ENCODE measurements around the gene FYN. TPM values are rescaled to one million over a fixed set of nuclear protein-coding genes. Genes with fewer than 3 reads are reported as not detected.

The FYN gene
- total RNA-seq, 1 donor, result 91.9 TPM

DNA sequence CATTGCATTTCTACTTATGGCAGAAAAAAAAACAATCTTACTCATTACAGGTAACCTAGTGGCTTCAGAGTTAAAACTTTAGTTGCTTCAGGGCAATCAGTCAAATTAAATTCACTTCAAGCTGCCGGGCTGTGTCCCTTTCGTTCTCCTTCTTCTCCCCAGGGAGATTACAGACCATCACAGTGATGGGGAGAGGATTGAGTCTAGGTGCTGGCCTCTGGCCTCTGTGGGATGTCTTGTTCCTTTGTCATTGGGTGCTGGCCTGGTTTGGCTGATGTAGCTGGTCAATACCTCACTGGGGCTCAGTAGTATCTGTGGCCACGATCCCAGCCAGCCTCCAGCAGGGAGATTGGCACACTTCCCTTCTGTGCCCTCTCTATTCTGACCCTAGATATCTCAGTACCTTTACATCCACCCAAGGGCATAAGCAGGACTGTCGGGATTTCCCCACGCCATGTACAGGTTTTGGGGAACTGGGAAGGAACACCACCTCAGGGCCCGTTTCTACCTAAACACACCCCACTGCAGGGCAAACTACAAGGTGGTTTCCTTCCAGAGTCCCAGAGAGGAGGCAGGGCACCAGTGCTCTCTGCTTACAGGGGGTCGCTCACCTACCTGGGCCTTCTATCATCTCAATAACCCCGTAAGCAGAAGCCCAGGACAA lies 15.4 kb downstream of the FYN start:
- no peak overlapping the region for H3K4me3 ChIP-seq (ENCODE audit: low read depth, low read length)
- DNase-seq (ENCODE audit: low read depth), result no peak
- TF ChIP-seq, protein P1, sequence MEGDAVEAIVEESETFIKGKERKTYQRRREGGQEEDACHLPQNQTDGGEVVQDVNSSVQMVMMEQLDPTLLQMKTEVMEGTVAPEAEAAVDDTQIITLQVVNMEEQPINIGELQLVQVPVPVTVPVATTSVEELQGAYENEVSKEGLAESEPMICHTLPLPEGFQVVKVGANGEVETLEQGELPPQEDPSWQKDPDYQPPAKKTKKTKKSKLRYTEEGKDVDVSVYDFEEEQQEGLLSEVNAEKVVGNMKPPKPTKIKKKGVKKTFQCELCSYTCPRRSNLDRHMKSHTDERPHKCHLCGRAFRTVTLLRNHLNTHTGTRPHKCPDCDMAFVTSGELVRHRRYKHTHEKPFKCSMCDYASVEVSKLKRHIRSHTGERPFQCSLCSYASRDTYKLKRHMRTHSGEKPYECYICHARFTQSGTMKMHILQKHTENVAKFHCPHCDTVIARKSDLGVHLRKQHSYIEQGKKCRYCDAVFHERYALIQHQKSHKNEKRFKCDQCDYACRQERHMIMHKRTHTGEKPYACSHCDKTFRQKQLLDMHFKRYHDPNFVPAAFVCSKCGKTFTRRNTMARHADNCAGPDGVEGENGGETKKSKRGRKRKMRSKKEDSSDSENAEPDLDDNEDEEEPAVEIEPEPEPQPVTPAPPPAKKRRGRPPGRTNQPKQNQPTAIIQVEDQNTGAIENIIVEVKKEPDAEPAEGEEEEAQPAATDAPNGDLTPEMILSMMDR (IDR thresholded peaks at IDR 0.05; ENCODE audit: insufficient read depth, low read length), result no peak

DNA sequence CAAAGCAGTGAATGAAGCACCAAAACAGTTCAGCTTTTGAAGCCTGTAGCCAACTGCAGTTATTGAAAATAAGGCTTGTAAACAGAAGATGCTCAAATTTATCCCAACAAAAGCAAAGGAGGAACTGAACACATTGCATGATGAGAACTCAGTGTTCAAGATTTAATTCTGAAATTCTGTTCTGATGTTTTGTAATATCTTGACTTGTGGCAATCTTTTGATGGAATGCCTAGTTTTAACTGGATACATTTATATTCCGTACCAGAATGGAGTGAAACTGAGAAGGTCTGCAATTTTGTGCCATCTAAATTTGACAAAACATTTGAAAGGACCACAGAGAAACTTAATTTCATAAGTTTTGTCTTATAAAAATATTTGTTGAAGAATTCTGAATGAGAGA lies 17.5 kb downstream of the FYN start:
- no peak for DNase-seq (ENCODE audit: low read depth)
- TF ChIP-seq, protein P1 (IDR thresholded peaks at IDR 0.05; ENCODE audit: insufficient read depth, low read length), result no peak
- H3K4me3 ChIP-seq (ENCODE audit: low read depth, low read length), result no peak overlapping the region

DNA sequence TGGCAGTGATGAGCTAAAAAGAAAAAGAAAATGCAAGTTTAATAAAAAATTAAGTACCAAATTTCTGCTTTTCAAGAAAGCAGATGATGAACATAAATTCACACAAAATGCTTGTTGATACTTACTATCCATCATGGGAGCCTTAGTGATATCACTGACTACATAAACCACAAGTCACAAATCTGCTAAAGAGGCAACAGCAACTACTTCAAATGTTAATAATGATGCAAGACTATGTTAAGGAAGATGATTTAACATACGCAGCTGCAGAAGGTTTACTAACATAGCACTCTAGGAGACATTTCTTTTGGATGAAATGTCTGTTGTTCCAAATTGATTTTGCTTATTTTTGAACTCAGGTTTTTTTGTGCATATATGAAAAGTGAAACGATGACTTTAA lies 18.6 kb downstream of the FYN start:
- TF ChIP-seq, protein P1 (IDR thresholded peaks at IDR 0.05; ENCODE audit: insufficient read depth, low read length), result no peak
- DNase-seq (ENCODE audit: low read depth), result peak; percentile 33
- no peak overlapping the region for H3K4me3 ChIP-seq (ENCODE audit: low read depth, low read length)

DNA sequence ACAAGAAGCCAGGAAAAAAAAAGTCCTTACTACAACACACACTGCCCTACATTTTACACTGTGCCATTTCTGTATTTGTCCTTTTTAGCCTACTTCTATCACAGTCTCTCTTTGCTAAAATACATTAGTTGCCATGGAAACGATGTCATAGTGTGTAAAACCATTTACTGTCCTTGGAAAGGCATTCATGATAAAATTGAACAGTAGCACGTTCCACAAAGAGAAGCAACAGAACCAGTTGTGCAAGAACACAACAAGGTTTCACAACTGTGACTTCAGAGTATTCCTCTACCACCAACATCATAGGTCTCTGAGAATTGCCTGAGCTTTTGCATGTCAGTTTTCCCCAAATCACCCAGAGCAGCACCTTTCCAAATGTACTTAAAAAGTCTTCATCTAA lies 20.5 kb downstream of the FYN start:
- H3K4me3 ChIP-seq (ENCODE audit: low read depth, low read length), result no peak overlapping the region
- TF ChIP-seq, protein P1 (IDR thresholded peaks at IDR 0.05; ENCODE audit: insufficient read depth, low read length), result no peak
- DNase-seq (ENCODE audit: low read depth), result peak; percentile 63

DNA sequence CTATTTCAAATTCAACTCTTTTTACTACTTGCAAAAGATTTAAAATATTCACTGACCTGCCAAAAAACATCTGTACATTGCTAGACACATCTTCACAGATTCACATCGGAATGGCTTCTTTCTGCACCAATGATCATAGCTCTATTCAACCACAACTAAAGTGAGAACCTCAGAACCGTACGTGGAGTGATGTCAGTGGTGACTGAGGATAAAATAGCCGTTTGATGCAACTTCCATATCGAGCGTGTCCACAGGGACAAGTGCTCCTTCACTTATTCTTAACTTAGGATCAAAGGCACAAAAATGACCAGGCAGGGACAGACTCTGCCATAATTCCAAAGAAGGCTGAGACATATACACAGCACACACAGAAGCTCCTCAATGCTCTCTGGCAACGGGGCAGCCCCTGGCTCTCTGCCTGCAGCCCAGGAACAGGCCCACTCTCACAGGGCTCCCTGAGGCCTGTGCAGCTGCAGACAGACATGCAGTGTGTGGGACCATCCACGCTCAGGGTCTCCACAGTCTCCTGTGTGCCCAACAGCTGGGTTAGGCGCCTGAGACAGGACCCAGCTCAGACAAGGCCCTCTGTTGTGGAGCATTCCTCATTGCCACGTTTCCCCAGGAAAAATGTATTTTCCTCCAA lies 22.8 kb downstream of the FYN start:
- H3K4me3 ChIP-seq (ENCODE audit: low read depth, low read length), result no peak overlapping the region
- TF ChIP-seq, protein P1 (IDR thresholded peaks at IDR 0.05; ENCODE audit: insufficient read depth, low read length), result no peak
- no peak for DNase-seq (ENCODE audit: low read depth)

DNA sequence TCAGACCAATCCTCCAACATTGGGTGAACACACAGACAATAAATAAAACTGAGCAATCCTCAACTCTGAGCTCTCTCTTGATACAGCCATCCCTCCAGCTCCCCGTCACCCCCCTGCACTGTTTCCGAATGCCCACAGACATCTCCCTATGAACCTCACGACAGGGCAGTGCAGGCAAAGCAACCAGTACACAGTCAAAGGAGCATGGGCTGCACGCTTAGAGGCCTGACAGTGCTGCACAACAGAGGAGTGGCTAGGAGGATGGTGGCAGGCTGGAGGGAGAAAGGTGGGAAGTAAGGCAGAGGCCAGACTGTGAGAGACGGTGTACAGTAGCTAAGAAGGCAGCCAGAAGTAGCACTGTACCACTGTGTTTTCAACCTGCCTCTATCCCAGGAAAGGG lies 24.0 kb downstream of the FYN start:
- TF ChIP-seq, protein P1 (IDR thresholded peaks at IDR 0.05; ENCODE audit: insufficient read depth, low read length), result no peak
- H3K4me3 ChIP-seq (ENCODE audit: low read depth, low read length), result no peak overlapping the region
- DNase-seq (ENCODE audit: low read depth), result no peak

Measured in fibroblast of the aortic adventitia (primary cell).